Kidney tubule cell (primary cell): ENCODE data around the gene CNGB1.
"Not testable (repeated sequence)": the region's sequence is repeated elsewhere in the genome, so short reads cannot be mapped to it uniquely, and the experiment has no call there.

ENCODE experiments used
- DNase-seq: peaks from one replicate; pipeline ENCODE4 v3.0.0-alpha.2; 2018; ENCODE audit warnings: low spot score

CNGB1 gene

GRCh38 chr16:57997176-57997527 lies 26.2 kb upstream of the CNGB1 start:
- no peak for DNase-seq

- DNase-seq: no peak
These were observed 25.7 kb upstream of the CNGB1 start for GRCh38 chr16:57996406-57997175.

GRCh38 chr16:57995721-57996405 lies 24.9 kb upstream of the CNGB1 start:
- DNase-seq: no peak

- DNase-seq: peak; percentile 41
These were observed 23.9 kb upstream of the CNGB1 start for GRCh38 chr16:57994778-57995177.

- no peak for DNase-seq
These were observed 23.4 kb upstream of the CNGB1 start for GRCh38 chr16:57994361-57994760.

- DNase-seq: no peak
These were observed 23.0 kb upstream of the CNGB1 start for GRCh38 chr16:57993897-57994296.

GRCh38 chr16:57993438-57993837 lies 22.5 kb upstream of the CNGB1 start:
- no peak for DNase-seq

- DNase-seq: no peak
These were observed 21.2 kb upstream of the CNGB1 start for GRCh38 chr16:57992084-57992483.

GRCh38 chr16:57991551-57992059 lies 20.7 kb upstream of the CNGB1 start:
- DNase-seq: no peak

- DNase-seq: peak; percentile 46
These were observed 18.0 kb upstream of the CNGB1 start for GRCh38 chr16:57988929-57989328.

GRCh38 chr16:57987441-57988177 lies 16.7 kb upstream of the CNGB1 start:
- no peak for DNase-seq

GRCh38 chr16:57986196-57986595 lies 15.3 kb upstream of the CNGB1 start:
- DNase-seq: no peak

GRCh38 chr16:57985204-57986181 lies 14.6 kb upstream of the CNGB1 start:
- no peak for DNase-seq

GRCh38 chr16:57984443-57985203 lies 13.7 kb upstream of the CNGB1 start:
- DNase-seq: peak; percentile 70

GRCh38 chr16:57982385-57982784 lies 11.5 kb upstream of the CNGB1 start:
- DNase-seq: no peak

- DNase-seq: peak; percentile 40
These were observed 10.7 kb upstream of the CNGB1 start for GRCh38 chr16:57981636-57982035.

GRCh38 chr16:57979006-57979585 lies 8.2 kb upstream of the CNGB1 start:
- DNase-seq: no peak

- not testable (repeated sequence) for DNase-seq
These were observed 7.1 kb upstream of the CNGB1 start for GRCh38 chr16:57978070-57978465.

GRCh38 chr16:57977418-57978069 lies 6.6 kb upstream of the CNGB1 start:
- no peak for DNase-seq

GRCh38 chr16:57976331-57976796 lies 5.4 kb upstream of the CNGB1 start:
- no peak for DNase-seq
